ENCODE results near the gene HSPA4.
"Not testable (repeated sequence)": the region's sequence is repeated elsewhere in the genome, so short reads cannot be mapped to it uniquely, and the experiment has no call there.

HSPA4 gene

DNA sequence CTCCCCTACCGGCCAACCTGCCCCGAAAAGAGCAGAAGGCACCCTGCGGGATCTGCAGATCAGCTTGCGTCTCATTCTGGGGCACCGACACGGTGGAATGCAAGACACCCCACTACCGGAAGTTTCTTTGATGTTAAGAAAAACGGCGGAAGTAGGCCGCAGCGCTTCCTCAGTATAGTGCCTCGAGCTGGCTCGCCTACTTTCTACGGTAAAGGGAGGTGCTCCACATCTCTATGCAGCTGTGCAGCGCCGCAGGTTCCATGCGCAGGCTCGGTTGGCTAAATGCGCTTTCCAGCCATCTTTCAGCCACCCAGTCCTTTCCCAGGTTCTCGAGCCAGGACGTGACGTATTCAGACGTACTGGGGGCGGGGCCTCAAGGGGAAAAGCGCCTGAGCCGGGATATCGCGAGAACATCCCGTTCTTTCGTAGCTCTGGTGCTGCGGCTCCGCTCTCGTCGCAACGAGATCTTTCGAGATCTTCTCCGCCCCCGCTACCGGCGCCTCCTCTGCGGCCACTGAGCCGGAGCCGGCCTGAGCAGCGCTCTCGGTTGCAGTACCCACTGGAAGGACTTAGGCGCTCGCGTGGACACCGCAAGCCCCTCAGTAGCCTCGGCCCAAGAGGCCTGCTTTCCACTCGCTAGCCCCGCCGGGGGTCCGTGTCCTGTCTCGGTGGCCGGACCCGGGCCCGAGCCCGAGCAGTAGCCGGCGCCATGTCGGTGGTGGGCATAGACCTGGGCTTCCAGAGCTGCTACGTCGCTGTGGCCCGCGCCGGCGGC lies at the start of gene HSPA4:
Gene HSPA4, plus strand, starts transcription at position 472 of the 775 bp plus-strand sequence. Its CDS starts 238 bp downstream, at position 710.
- peak; percentile 97 for DNase-seq (ENCODE audit: low spot score)

DNA sequence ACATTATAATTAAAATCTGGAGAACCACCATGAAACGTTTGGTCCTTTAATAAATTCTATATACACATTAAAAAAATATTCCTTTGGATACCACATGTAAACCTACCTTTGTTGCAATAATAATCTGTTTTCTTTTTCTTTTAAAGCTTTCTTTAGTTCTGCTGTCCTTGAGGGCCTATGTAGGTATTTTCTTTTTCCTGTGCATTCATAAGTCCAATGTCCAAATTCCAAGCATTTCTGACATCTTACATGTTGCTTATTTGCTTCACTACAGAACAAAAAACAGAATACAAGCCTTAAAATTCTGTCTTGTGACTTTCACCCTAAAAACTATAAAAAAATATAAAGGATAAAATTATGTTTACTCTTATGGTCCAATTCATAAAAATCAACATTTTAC lies 45.2 kb upstream of the HSPA4 start:
- DNase-seq (ENCODE audit: low spot score), result no peak

DNA sequence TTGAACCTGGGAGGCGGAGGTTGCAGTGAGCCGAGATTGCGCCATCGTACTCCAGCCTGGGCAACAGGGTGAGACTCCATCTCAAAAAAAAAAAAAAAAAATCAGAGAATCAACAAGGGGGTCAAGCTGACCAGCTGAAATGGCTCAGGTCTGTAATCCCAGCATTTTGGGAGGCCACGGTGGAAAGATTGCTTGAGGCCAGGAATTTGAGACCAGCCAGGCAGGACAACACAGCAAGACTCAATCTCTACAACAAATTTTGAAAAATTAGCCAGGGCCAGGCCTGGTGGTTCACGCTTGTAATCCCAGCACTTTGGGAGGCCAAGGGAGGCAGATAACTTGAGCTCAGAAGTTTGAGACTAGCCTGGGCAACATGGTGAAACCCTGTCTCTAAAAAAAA lies 43.4 kb upstream of the HSPA4 start:
- DNase-seq (ENCODE audit: low spot score), result not testable (repeated sequence)

DNA sequence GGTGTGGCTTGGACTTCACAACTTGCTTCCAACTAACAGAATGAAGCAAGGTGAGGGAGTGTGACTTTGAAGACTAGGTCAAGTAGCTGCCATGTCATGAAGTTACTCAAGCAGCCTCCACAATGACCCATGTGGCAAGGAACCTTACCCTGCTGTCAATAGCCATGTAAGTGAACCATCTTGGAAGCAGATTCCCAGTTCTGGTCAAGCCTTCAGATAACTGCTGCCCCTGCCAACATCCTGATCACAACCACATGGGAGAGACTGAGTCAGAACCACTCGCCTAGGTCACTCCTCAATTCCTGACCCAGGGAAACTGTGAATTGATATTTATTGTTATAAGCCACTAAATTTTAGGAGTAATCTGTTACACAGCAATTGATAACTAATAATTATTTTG lies 36.3 kb upstream of the HSPA4 start:
- DNase-seq (ENCODE audit: low spot score), result no peak

DNA sequence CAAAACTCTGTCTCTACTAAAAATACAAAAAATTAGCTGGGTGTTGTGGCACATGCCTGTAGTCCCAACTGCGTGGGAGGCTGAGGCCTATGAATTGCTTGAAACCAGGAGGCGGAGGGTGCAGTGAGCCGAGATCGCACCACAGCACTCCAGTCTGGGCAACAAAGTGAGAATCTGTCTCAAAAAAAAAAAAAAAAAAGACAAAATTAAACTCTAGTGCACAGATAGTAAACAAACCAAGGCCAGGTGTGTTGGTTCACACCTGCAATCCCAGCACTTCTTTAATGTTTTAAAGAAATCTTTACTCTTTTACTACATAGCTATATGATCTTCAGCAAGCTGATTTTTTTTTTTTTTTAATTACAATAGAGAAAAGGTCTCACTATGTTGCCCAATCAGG lies 33.8 kb upstream of the HSPA4 start:
- no peak for DNase-seq (ENCODE audit: low spot score)

DNA sequence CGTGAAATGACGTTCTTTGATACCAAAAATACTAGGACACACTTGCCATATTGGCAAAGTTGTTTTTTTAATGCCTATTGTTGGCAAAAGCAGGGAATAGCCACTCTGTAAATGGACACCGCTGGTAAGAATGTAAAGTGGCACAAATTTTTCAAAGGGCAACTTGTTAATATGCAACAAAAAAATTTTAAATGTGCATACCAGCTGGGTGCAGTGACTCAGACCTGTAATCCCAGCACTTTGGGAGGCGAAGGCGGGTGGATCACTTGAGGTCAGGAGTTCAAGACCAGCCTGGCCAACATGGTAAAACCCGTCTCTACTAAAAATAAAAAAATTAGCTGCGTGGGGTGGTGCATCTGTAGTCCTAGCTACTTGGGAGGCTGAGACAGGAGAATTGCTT lies 32.3 kb upstream of the HSPA4 start:
- not testable (repeated sequence) for DNase-seq (ENCODE audit: low spot score)

DNA sequence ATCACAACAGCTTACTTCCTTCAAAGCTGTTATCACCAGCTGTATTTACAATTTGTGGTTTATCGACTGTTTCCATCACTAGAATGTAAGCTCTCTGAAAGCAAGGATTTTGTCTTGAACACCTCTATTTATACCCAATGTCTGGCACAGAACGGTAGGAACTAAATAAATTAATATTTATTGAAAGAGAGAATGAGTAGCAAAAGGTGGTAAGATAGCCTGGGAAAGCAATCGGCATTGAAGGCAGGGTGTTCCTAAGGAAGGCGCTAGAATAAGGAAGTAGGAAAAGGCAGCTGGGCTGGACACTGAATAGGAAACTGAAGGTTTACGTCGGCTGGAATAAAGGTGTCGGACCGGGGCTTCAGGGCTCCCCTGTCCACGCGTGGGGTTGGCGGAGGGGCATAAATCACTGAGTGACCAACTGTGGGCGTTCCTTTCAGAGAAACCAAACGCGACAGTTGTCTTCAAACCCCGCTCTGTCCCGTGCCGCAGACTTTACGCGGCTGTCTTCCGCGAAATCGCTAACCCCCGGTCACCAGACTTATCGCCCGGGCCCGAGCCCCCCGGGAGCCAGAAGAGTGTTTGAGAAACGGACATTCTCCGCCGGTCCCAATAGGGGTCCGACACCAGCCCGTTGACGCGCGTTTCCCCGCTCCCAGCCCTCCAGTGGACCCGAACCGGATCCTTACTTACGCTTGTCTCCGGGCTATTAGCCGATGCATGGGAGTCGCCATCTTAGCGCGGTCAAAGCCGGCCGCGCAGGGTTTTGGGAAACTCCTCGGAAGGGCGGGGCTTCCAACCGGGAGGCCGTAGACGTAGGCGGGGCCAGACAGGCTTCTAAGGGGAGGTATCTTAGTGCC lies 25.8 kb upstream of the HSPA4 start, which contains the start of gene ZCCHC10:
Gene ZCCHC10, minus strand, starts transcription at position 746 of the 860 bp plus-strand sequence. Its CDS starts 12 bp downstream, at position 734.
- DNase-seq (ENCODE audit: low spot score), result peak; percentile 96

DNA sequence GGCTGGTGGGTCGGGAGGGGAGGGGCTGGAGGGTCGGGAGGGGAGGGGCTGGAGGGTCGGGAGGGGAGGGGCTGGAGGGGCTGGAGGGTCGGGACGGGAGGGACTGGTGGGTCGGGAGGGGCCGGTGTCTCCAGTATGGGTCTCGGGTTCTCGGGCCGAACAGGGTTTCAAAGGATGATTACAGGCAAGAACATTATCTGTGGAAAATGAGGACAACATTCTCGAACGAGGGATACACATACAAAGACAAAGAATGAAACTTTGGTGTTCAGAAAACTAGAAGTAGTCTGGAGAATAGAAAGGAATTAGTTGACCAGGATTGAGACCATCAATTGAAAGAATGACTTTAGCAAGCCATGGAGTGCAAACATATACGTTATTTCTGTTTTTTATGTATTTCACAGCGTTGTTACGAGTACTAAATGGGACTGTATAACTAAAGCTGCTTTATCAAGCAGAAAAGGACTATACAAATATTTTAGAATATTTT lies 25.1 kb upstream of the HSPA4 start:
- no peak for DNase-seq (ENCODE audit: low spot score)

DNA sequence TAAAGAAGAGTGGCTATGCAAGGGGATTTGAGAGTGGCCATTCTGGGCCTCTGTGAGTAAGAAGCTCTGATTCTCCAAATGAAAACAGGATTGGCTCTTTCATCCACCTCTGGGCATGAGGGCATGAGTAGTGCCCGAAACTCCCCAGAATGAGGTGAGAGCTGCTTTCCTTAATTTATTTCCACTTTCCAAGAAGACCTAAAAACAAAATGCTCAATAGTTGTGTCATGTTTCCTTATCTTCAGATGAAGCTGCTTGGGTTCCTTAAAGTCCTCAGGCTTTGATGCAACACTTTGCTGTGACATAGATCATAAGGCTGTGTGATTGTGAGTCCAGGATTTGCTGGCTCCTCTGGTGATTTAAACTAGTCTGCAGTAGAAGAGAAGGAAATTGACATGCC lies 22.4 kb upstream of the HSPA4 start:
- DNase-seq (ENCODE audit: low spot score), result no peak

DNA sequence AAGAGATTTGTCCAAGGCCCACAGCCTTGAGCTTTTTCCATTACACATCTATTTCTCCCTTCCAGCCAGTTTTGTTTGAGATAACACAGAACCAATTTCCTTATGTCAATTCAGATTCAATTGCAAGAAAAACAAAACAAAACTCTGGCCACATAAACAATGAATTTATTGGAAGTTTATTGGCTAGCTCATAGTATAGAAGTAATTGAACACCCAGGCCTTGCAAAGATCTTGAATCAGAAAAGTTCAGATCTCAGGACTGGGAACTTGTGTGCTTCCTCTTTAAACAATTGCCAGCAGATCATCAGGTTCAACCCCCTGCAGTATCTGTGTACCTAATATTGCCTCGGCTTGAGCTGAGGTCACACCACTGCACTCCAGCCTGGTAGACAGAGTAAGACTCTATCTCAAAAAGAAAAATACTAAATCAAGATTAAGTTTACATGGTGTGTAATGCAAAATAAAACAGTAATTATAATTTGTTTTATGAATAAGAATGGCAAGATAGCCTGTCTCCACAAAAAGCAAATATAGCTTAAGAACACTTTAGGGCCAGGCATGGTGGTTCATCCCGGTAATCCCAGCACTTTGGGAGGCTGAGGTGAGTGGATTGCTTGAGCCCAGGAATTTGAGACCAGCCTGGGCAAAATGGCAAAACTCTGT lies 21.3 kb upstream of the HSPA4 start:
- DNase-seq (ENCODE audit: low spot score), result no peak

DNA sequence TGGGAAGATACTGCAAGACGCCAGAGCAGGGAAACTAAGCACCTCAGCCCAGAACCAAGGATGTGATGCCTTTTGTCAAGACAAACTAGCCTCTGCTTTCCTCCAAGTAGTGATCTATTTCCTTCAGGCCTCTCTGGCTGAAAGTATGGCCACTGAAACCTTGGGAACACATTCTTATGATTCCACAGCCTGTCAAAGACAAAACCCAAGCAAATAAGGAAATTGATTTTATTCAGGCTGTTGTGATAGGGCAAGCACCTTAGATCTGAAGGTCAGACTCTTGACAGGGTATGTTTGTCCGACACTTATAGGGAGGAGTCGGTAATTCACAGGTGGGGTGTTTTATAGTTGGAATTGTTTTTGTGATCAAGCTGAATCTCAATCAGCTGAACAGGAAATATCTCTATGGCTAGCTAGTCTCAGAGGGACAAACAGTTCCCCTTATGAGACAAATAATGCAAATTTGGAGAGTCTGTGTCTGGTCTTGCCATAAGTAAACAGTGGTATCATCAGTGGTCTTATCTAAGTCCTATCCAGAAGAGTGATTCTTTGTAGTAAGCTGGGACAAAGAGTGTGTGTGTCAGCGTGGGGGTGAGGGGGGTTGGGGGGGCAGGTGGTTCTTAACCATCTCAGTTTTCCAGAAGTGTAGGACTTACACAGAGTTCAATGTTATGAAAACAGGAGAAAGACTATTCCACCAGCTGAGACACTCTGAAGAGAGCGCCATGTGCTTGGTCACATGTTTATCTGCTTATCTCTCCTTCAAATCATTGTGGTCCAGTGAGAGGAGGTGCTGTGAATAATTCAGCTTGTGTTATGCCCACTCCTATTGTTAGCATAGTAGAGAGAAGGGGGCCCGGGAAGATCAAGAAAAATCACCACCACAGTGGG lies 18.7 kb upstream of the HSPA4 start:
- DNase-seq (ENCODE audit: low spot score), result no peak

DNA sequence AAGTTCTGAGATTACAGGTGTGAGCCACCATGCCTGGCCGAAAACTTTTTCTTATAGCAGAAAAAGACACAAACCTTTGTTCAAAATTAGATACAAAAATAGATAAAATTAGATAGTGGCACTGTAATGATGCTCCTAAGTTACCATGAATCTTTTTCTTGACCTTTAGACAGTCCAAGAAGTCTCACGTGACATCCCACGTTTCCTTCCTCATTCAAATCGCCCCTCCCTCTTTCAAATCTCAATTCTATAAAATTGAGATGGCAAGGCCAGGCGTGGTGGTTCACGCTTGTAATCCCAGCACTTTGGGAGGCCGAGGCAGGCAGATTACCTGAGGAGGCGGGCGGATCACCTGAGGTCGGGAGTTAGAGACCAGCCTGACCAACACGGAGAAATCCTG lies 17.7 kb upstream of the HSPA4 start:
- no peak for DNase-seq (ENCODE audit: low spot score)

DNA sequence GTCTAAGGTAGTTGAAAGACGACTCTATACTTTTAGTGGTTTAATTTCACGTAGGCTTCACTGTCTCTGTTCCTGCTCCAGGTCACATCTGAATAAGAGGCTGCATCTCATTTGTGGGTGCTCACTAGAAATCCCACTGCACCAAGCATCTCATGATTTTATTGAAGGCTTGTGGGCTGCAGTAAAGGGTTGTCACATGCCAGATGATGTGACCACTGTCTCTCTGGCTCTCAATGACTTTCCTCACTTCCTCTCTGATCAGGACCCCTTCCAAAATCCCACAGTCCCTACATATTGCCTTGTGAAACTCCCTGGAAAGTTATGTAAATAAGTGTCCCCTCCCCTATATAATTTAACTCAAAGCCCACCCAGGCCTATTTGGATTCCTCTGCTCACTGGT lies 16.6 kb upstream of the HSPA4 start:
- DNase-seq (ENCODE audit: low spot score), result no peak

DNA sequence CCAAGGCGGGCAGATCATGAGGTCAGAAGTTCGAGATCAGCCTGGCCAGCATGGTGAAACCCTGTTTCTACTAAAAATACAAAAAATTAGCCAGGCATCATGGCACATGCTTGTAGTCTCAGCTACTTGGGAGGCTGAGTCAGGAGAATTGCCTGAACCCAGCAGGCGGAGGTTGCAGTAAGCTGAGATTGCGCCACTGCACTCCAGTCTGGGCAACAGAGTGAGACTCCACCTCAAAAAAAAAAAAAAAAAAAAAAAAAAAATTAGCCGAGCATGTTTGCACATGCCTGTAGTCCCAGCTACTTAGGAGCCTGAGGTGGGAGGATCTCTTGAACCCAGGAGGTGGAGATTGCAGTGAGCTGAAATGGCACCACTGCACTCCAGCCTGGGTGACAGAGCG lies 15.1 kb upstream of the HSPA4 start:
- DNase-seq (ENCODE audit: low spot score), result not testable (repeated sequence)

DNA sequence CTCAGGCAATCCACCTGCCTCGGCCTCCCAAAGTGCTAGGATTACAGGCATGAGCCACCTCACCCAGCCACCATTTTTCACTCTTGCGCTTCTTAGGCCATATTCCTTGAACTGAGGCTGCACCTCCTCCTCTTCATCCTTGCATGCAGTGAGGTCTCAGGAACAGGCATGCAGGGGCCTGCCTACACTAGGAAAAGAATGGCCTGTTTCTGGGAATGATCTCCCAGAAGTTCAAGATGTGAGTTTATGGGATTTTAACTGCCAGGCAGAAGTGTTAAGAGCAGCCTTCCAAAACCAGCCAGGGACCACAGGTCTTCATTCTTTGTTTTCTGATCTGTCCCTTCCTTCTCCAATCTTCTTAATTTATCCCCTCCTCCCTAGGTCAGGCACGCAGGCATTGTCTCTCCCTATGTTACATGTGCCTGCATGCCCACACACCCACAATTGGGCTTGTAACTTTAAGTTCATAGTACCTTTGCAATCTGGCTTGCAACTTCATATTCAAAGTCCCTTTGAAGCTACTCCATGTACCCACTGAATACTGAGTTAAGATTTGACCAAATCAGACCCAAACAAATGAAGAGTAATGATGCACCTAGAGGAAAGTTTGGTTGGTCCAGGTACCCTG lies 10.5 kb upstream of the HSPA4 start:
- no peak for DNase-seq (ENCODE audit: low spot score)

DNA sequence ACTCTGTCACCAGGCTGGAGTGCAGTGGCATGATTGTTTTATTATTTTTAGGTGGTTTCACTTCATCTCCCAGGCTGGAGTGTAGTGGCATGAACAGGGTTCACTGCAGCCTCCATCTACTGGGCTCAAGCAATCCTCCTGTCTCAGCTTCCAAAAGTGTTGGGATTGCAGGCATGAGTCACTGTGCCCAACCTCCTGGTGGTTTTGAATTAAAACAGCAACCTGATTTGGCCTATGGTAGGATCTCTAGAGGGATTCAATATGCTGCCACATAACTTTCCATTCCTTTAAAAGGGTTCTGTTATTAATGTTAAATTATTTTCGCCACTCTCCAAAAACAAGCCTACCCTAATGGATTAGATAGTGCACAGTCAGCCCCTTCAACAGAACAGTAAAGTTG lies 9.9 kb upstream of the HSPA4 start:
- no peak for DNase-seq (ENCODE audit: low spot score)

DNA sequence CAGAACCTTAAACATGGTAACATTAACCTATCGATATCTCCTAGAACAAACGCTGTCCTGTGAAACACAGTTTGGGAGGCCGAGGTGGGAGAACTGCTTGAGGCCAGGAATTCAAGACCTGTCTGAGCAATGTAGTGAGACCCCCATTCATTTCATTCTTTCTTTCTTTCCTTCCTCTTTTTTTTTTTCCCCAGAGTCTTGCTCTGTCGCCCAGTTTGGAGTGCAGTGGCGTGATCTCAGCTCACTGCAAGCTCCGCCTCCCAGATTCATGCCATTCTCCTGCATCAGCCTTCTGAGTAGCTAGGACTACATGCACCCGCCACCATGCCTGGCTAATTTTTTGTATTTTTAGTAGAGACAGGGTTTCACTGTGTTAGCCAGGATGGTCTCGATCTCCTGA lies 5.3 kb upstream of the HSPA4 start:
- DNase-seq (ENCODE audit: low spot score), result not testable (repeated sequence)

DNA sequence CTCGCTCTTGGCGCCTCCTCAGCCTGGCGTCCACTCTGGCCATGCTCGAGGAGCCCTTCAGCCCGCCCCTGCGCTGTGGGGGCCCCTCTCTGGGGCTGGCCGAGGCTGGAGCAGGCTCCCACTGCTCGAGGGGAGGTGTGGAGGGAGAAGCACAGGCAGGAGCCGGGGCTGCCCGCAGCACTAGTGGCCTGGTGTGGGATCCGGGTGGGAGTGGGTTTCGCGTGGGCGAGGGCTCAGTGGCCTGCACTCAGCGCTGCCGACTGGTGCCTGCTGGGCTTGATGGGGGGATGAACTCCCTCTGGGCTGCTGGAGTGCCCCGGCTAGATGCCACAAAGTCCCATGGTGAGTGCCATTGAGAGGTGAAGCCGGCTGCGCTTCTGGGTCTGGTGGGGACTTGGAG lies 4.4 kb upstream of the HSPA4 start:
- no peak for DNase-seq (ENCODE audit: low spot score)

DNA sequence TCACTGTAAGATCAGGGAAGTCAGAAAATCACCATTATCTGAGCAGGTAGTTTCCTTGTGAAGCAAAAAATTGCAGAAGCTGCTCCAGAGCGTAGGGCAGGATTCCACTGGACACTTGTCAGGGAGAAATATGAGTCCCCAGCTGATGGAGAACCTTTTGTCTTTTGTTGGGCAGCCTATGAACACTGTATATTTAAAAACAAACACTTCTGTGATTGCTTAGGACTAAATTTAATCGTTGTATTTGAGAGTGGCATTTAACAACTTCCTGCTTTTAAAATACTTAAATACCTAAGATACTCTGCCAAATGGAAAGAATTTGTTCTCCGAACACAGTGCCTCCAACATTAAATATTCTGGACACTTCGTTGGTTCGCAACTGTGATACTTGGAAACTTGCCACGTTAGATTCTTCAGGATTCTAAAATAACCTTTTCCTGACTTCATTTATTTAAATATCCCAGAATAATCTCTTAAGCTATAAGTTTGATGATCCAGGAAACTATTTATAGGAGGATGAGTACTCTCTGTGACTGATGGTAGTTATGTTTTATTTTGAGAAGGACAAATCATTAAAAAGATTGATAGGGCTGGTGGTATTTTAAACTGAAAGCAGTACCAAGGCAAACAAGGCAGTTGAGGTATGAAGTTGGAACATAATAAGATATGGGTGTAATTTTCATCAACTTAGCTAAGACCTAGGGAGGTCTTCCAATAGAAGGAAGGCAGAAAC lies 2.7 kb upstream of the HSPA4 start:
- DNase-seq (ENCODE audit: low spot score), result no peak

DNA sequence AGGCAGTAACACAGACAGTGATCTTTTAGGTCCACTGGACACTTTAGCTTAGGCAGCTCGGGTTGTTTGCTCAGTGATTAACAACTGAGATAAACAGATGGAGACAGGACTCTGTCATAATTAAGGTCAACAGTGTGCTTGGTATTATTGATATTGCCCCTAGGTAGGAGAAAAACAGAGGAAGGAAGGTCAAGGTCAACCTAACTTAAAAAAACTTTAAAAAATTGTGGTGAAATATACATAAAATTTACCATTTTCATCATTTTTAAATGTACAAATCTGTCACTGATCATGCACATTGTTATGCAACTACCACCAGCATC lies 2.1 kb upstream of the HSPA4 start:
- DNase-seq (ENCODE audit: low spot score), result no peak

Data from ecto neural progenitor cell (in vitro differentiated cells).